Raji (cell line): ENCODE results near the gene NECAB3.
A peak's percentile ranks its signal among the peaks of the same experiment; 100 is the strongest.

ENCODE experiments used
- POLR2A ChIP-seq: IDR thresholded peaks from 2 replicates; pipeline ENCODE4 v1.6.1; 2011; ENCODE audit warnings: low read depth, low read length, control low read depth; ENCODE audit not compliant: insufficient read depth

NECAB3 gene

GRCh38 chr20:33686100-33686983 is 12.1 kb upstream of the NECAB3 start, which contains the start of gene E2F1:
TSS of gene E2F1 (minus strand) at chr20:33686385. CDS start at chr20:33686264, 121 bp downstream.
- peak; percentile 62 for TF ChIP-seq POLR2A

- TF ChIP-seq POLR2A = peak; percentile 90
Observed at GRCh38 chr20:33685328-33686099, 11.3 kb upstream of the NECAB3 start.

GRCh38 chr20:33684533-33685327 is 10.5 kb upstream of the NECAB3 start:
- no peak for TF ChIP-seq POLR2A

GRCh38 chr20:33681728-33682353 is 7.6 kb upstream of the NECAB3 start:
- TF ChIP-seq POLR2A = no peak

GRCh38 chr20:33681288-33681687 is 7.1 kb upstream of the NECAB3 start:
- TF ChIP-seq POLR2A = no peak

GRCh38 chr20:33680686-33681085 is 6.5 kb upstream of the NECAB3 start:
- TF ChIP-seq POLR2A = no peak

- TF ChIP-seq POLR2A = peak; percentile 39; the same call in 1 of the 2 replicates
Observed at GRCh38 chr20:33679758-33680485, 5.7 kb upstream of the NECAB3 start.

GRCh38 chr20:33677991-33678702 is 3.9 kb upstream of the NECAB3 start:
- no peak for TF ChIP-seq POLR2A

- TF ChIP-seq POLR2A = no peak
Observed at GRCh38 chr20:33676652-33677645, 2.7 kb upstream of the NECAB3 start.

GRCh38 chr20:33676121-33676520 is 1.9 kb upstream of the NECAB3 start:
- no peak for TF ChIP-seq POLR2A

- no peak for TF ChIP-seq POLR2A
Observed at GRCh38 chr20:33675136-33675959, 1.1 kb upstream of the NECAB3 start.
